ENCODE data around the gene TERT. TPM values are rescaled to one million over a fixed set of nuclear protein-coding genes. Genes with fewer than 3 reads are reported as not detected.

The TERT gene
- total and polyA plus RNA-seq, 2 of the 13 experiments (the other 11 are each of a cell fraction or from before 2014, with no cell fraction given) = 4.3 to 5.9 TPM

DNA sequence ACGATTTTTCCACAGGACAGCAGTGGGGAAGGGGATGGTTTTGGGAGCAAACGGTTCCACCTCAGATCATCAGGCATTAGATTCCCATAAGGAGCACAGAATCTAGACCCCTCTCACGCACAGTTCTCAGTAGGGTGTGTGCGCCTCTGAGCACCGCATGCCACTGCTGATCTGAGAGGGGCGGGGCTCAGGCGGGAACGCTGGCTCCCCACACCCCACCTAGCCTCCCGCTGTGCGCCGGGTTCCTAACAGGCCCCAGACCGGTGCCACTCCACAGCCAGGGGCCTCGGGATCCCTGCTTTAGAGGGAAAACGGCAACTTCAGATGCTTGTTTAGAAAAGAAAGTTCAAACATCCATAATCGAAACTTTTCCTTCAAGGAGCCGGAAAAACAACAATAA, 20.4 kb downstream of the TERT start:
- POLR2A ChIA-PET = no interaction called here
- no peak for TF ChIP-seq ZFP37 (CRISPR knock-in tag; IDR thresholded peaks at IDR 0.05; ENCODE audit: borderline replicate concordance)
- TF ChIP-seq, protein P1, sequence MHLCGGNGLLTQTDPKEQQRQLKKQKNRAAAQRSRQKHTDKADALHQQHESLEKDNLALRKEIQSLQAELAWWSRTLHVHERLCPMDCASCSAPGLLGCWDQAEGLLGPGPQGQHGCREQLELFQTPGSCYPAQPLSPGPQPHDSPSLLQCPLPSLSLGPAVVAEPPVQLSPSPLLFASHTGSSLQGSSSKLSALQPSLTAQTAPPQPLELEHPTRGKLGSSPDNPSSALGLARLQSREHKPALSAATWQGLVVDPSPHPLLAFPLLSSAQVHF (CRISPR knock-in tag; IDR thresholded peaks at IDR 0.05) = no peak
- TF ChIP-seq ZNF546 (CRISPR knock-in tag; conservative IDR thresholded peaks at IDR 0.05) = no peak
- TF ChIP-seq ZNF792 (CRISPR knock-in tag; IDR thresholded peaks at IDR 0.05) = no peak
- TF ChIP-seq, protein P2, sequence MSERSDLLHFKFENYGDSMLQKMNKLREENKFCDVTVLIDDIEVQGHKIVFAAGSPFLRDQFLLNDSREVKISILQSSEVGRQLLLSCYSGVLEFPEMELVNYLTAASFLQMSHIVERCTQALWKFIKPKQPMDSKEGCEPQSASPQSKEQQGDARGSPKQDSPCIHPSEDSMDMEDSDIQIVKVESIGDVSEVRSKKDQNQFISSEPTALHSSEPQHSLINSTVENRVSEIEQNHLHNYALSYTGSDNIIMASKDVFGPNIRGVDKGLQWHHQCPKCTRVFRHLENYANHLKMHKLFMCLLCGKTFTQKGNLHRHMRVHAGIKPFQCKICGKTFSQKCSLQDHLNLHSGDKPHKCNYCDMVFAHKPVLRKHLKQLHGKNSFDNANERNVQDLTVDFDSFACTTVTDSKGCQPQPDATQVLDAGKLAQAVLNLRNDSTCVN (CRISPR knock-in tag; IDR thresholded peaks at IDR 0.05; ENCODE audit: borderline replicate concordance) = no peak
- TF ChIP-seq ZNF781 (CRISPR knock-in tag; IDR thresholded peaks at IDR 0.05; ENCODE audit: borderline replicate concordance, not compliant biosample characterization) = no peak
- no peak for TF ChIP-seq HOXA3 (CRISPR knock-in tag; IDR thresholded peaks at IDR 0.05)
- TF ChIP-seq POLR2A (IDR thresholded peaks at IDR 0.05; ENCODE audit: insufficient read depth in 1 of 2, low read depth in 2 of 2, low read length in 2 of 2) = no peak
- no peak for TF ChIP-seq DNMT1 (CRISPR knock-in tag; IDR thresholded peaks at IDR 0.05)
- TF ChIP-seq, protein P3, sequence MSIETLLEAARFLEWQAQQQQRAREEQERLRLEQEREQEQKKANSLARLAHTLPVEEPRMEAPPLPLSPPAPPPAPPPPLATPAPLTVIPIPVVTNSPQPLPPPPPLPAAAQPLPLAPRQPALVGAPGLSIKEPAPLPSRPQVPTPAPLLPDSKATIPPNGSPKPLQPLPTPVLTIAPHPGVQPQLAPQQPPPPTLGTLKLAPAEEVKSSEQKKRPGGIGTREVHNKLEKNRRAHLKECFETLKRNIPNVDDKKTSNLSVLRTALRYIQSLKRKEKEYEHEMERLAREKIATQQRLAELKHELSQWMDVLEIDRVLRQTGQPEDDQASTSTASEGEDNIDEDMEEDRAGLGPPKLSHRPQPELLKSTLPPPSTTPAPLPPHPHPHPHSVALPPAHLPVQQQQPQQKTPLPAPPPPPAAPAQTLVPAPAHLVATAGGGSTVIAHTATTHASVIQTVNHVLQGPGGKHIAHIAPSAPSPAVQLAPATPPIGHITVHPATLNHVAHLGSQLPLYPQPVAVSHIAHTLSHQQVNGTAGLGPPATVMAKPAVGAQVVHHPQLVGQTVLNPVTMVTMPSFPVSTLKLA (IDR thresholded peaks at IDR 0.05) = no peak
- TF ChIP-seq, protein P4, sequence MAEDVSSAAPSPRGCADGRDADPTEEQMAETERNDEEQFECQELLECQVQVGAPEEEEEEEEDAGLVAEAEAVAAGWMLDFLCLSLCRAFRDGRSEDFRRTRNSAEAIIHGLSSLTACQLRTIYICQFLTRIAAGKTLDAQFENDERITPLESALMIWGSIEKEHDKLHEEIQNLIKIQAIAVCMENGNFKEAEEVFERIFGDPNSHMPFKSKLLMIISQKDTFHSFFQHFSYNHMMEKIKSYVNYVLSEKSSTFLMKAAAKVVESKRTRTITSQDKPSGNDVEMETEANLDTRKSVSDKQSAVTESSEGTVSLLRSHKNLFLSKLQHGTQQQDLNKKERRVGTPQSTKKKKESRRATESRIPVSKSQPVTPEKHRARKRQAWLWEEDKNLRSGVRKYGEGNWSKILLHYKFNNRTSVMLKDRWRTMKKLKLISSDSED (CRISPR knock-in tag; IDR thresholded peaks at IDR 0.05) = no peak
- no peak for TF ChIP-seq SMARCE1 (IDR thresholded peaks at IDR 0.05; ENCODE audit: borderline replicate concordance)
- no peak for TF ChIP-seq ZNF441 (CRISPR knock-in tag; IDR thresholded peaks at IDR 0.05; ENCODE audit: borderline replicate concordance)
- no peak for TF ChIP-seq ELF3 (CRISPR knock-in tag; IDR thresholded peaks at IDR 0.05)
- no peak for TF ChIP-seq ELF1 (CRISPR knock-in tag; IDR thresholded peaks at IDR 0.05)
- TF ChIP-seq ZFX (CRISPR knock-in tag; IDR thresholded peaks at IDR 0.05; ENCODE audit: low read depth) = no peak
- Histone ChIP-seq H3K4me2 (ENCODE audit: low read depth, low read length) (no peak overlapping the region), H3K9ac (ENCODE audit: insufficient read depth, low read depth, low read length) (no peak overlapping the region), H3K27ac (ENCODE audit: extremely low read length, insufficient read depth, low read length) (no peak overlapping the region), H4K20me1 (ENCODE audit: insufficient read depth, low read length) (no peaks in the 10 kb centered on the region), H3K36me3 (replicated peaks in 1 of 2; ENCODE audit: control insufficient read depth in 1 of 2, insufficient read depth in 2 of 2, low read length in 2 of 2) (no peaks in the 10 kb centered on the region), H3K79me2 (ENCODE audit: insufficient read depth, low read length) (no peaks in the 10 kb centered on the region), H3K4me1 (ENCODE audit: insufficient read depth, low read length) (no peaks in the 10 kb centered on the region), H2AFZ (ENCODE audit: low read length) (no peak overlapping the region), H3K27me3 (ENCODE audit: control insufficient read depth in 1 of 2, insufficient read depth in 2 of 2, low read length in 2 of 2) (peaks cover 0 to 16% of the 10 kb centered on the region in 2 experiments; a peak in 4 of 5 replicates), H3K4me3 (replicated peaks in 1 of 3; ENCODE audit: insufficient read depth in 1 of 3, low read depth in 2 of 3, low read length in 3 of 3) (no peak overlapping the region), H3K9me3 (ENCODE audit: low read length) (no peaks in the 10 kb centered on the region)
- no peak for DNase-seq (ENCODE audit: low spot score)
- CTCF ChIA-PET (ENCODE audit: low intra/inter-chr PET ratio, low total read pairs) = no interaction called here
- no TSS peak for BruUV-seq (replicated peaks)
- intact Hi-C loops (cut with micrococcal nuclease; ENCODE audit: unreplicated experiment) (no loop called here), in situ Hi-C loops (cut with HindIII; ENCODE audit: extremely low pct_ligation_motif_present, low pct_unique_long_range_greater_than_20kb) (no loop called here)
- 40% methylated on average over 7 of the region's 16 CpGs for WGBS (ENCODE audit: low lambda C conversion rate)
- no peak for FAIRE-seq
- no peak for ATAC-seq

Data from HepG2 (cell line).